K562 (cell line): Measurements from ENCODE around the gene MTFR2. TPM values are rescaled to one million over a fixed set of nuclear protein-coding genes. Genes with fewer than 3 reads are reported as not detected.

ENCODE experiments used
- ATAC-seq: fragments of 200-7000 bp; cut with Tn5 transposase; 3 replicates; pipeline ENCODE4 v1.9.1; 2020; ENCODE audit warnings: moderate library complexity
- BruUV-seq: library from RNA; stranded (reverse); fragments of 400-500 nt; replicated peaks from 2 replicates; lab custom pipeline; 2021; lab: Mats Ljungman, UMichigan
- CTCF ChIA-PET: fragments of 300-600 bp; formaldehyde crosslinking; extraction: SDS; loops from one replicate; lab custom pipeline; 2021; ENCODE audit warnings: low intra/inter-chr PET ratio; lab: Yijun Ruan, JAX
- POLR2A ChIA-PET: fragments of 300-600, 350-650 bp; sonication (Branson Sonifier 250); formaldehyde crosslinking; extraction: SDS; loops from one replicate; lab custom pipeline; 2021; ENCODE audit warnings: antibody characterized with exemption, inconsistent platforms; lab: Yijun Ruan, JAX
- DNase-seq, 4 experiments: peaks; one replicate each; pipeline versions ENCODE4 v3.0.0 to v3.0.0-alpha.2; 2011 to 2018; ENCODE audit warnings: low spot score in 3 of 4, mixed read lengths in 3 of 4; ENCODE audit errors: extremely low read depth in 1 of 4
- FAIRE-seq: peaks from 2 replicates; lab custom pipeline; 2011; peaks lifted over from hg19 to GRCh38; lab: Jason Lieb, UNC
- H2AFZ ChIP-seq: 2 replicates; pipeline ENCODE4 v1.6.0; 2011; ENCODE audit warnings: low read depth, low read length, control low read depth, inconsistent platforms
- H3K27ac ChIP-seq: fragments of 200-600 bp; 3 replicates; pipeline ENCODE4 v1.8.0; 2011; ENCODE audit warnings: low read depth, mild to moderate bottlenecking, control low read depth, inconsistent platforms, low read length, moderate library complexity, mixed read lengths; ENCODE audit errors: extremely low read depth
- H3K27me3 ChIP-seq, 2 experiments: fragments of 300-600 bp in 1 of 2; 2 replicates in 1 of 2; 3 replicates in 1 of 2; pipeline versions ENCODE4 v1.6.0 to v1.8.0; 2011; ENCODE audit warnings: inconsistent platforms in 2 of 2, low read length in 2 of 2, mild to moderate bottlenecking in 1 of 2, mixed read lengths in 1 of 2, moderate library complexity in 1 of 2; ENCODE audit not compliant: control insufficient read depth in 2 of 2, insufficient read depth in 2 of 2
- H3K36me3 ChIP-seq: fragments of 300-600 bp; 3 replicates; pipeline ENCODE4 v1.8.0; 2011; ENCODE audit warnings: mild to moderate bottlenecking, low read length, inconsistent platforms; ENCODE audit not compliant: control insufficient read depth, insufficient read depth
- H3K4me1 ChIP-seq, 2 experiments: fragments of 200-600 bp in 1 of 2; replicated peaks in 1 of 2; 2 replicates in 1 of 2; 3 replicates in 1 of 2; pipeline versions ENCODE4 v1.5.1 to v1.8.0; 2011; ENCODE audit warnings: inconsistent platforms in 2 of 2, low read length in 2 of 2, mild to moderate bottlenecking in 1 of 2, mixed read lengths in 1 of 2, moderate library complexity in 1 of 2; ENCODE audit not compliant: control insufficient read depth in 2 of 2, insufficient read depth in 2 of 2
- H3K4me2 ChIP-seq: 2 replicates; pipeline ENCODE4 v1.6.1; 2011; ENCODE audit warnings: low read length, control low read depth, inconsistent platforms, mixed read lengths; ENCODE audit not compliant: insufficient read depth
- H3K4me3 ChIP-seq: fragments of 200-600 bp; sonication (generic), shearing (Covaris generic); 2 replicates; pipeline ENCODE4 v1.5.1; 2016; ENCODE audit warnings: control low read depth, inconsistent platforms
- H3K79me2 ChIP-seq: fragments of 200-600 bp; 3 replicates; pipeline ENCODE4 v1.8.0; 2011; ENCODE audit warnings: low read length, inconsistent platforms; ENCODE audit not compliant: control insufficient read depth, insufficient read depth
- H3K9ac ChIP-seq, 2 experiments: 2 replicates each; pipeline versions ENCODE4 v1.6.0 to v1.6.1; 2011; ENCODE audit warnings: low read depth in 2 of 2, low read length in 2 of 2, control low read depth in 1 of 2, inconsistent platforms in 1 of 2, mild to moderate bottlenecking in 1 of 2, mixed read lengths in 1 of 2; ENCODE audit not compliant: insufficient read depth in 1 of 2
- H3K9me1 ChIP-seq: one replicate; pipeline ENCODE4 v1.6.0; 2011; ENCODE audit warnings: inconsistent platforms, mild to moderate bottlenecking, low read length, moderate library complexity; ENCODE audit not compliant: control insufficient read depth, insufficient read depth
- H3K9me3 ChIP-seq: replicated peaks from 2 replicates; pipeline ENCODE4 v1.5.1; 2011; ENCODE audit warnings: low read depth, low read length, inconsistent platforms; ENCODE audit not compliant: control insufficient read depth, insufficient read depth
- H4K20me1 ChIP-seq: replicated peaks from 2 replicates; pipeline ENCODE4 v1.6.1; 2011; ENCODE audit warnings: low read length, inconsistent platforms, mixed read lengths; ENCODE audit not compliant: control insufficient read depth, insufficient read depth
- CHCHD3 ChIP-seq: fragments of 250-450 bp; sonication (Bioruptor Pico); IDR thresholded peaks from 2 replicates; pipeline ENCODE4 v2.1.2; 2022; ENCODE audit warnings: mild to moderate bottlenecking
- GABPB2 ChIP-seq: fragments of 250-450 bp; sonication (Bioruptor Pico); conservative IDR thresholded peaks from 2 replicates; pipeline ENCODE4 v1.5.1; 2021; ENCODE audit warnings: mild to moderate bottlenecking
- HDAC2 ChIP-seq: fragments of 450-650 bp; IDR thresholded peaks from 2 replicates; pipeline ENCODE4 v1.6.1; 2016; ENCODE audit warnings: mild to moderate bottlenecking
- HDAC6 ChIP-seq: IDR thresholded peaks from 2 replicates; pipeline ENCODE4 v1.6.1; 2012; ENCODE audit warnings: low read depth, mild to moderate bottlenecking, control low read depth, inconsistent platforms, low read length, moderate library complexity
- KDM2B ChIP-seq: fragments of 250-450 bp; sonication (Bioruptor Pico); IDR thresholded peaks from 2 replicates; pipeline ENCODE4 v1.8.0; 2021; ENCODE audit warnings: mild to moderate bottlenecking, moderate library complexity
- OTX1 ChIP-seq: fragments of 450-650 bp; formaldehyde crosslinking; IDR thresholded peaks from 2 replicates; pipeline ENCODE4 v1.4.0; 2022; ENCODE audit warnings: mild to moderate bottlenecking
- PRPF4 ChIP-seq: fragments of 200-400 bp; formaldehyde crosslinking; IDR thresholded peaks from one replicate; pipeline ENCODE4 v1.6.1; 2017; ENCODE audit warnings: low read length, low read depth, mild to moderate bottlenecking; ENCODE audit not compliant: insufficient read depth, poor library complexity, severe bottlenecking
- RBM22 ChIP-seq: fragments of 200-400 bp; formaldehyde crosslinking; IDR thresholded peaks from 2 replicates; pipeline ENCODE4 v1.6.1; 2018; ENCODE audit warnings: low read length, low read depth; ENCODE audit not compliant: poor library complexity, severe bottlenecking
- SIRT6 ChIP-seq: IDR thresholded peaks from one replicate; pipeline ENCODE4 v1.6.1; 2012; ENCODE audit warnings: low read depth, mild to moderate bottlenecking, control low read depth, inconsistent platforms, low read length, moderate library complexity
- SOX6 ChIP-seq: fragments of 450-650 bp; IDR thresholded peaks from 2 replicates; pipeline ENCODE4 v1.6.1; 2014; ENCODE audit warnings: mild to moderate bottlenecking
- ZNF140 ChIP-seq: fragments of 250-450 bp; sonication (Bioruptor Pico); IDR thresholded peaks from 2 replicates; pipeline ENCODE4 v1.8.0; 2021; ENCODE audit warnings: moderate library complexity, mild to moderate bottlenecking, inconsistent platforms
- ZNF57 ChIP-seq: fragments of 450-650 bp; formaldehyde crosslinking; IDR thresholded peaks from 2 replicates; pipeline ENCODE4 v1.4.0; 2020; ENCODE audit warnings: mild to moderate bottlenecking, moderate library complexity
- ZNF717 ChIP-seq: fragments of 250-450 bp; sonication (Bioruptor Pico); IDR thresholded peaks from 2 replicates; pipeline ENCODE4 v1.5.0; 2021
- in situ Hi-C: fragments of 300-500 bp; cut with MboI; formaldehyde crosslinking; loops from 4 replicates; pipeline ENCODE4 v1.15.0; 2018; ENCODE audit warnings: inconsistent platforms, mixed read lengths
- intact Hi-C: fragments of 100-400 bp; cut with micrococcal nuclease; formaldehyde crosslinking; loops from 2 replicates; pipeline ENCODE4 v1.14.2; 2022
- polyA plus RNA-seq, 8 experiments: library from polyadenylated mRNA; depleted of rRNA in 4 of 8; stranded (reverse) in 5 of 8; unstranded in 3 of 8; fragments of >200 nt; fragmentation: Nextera tagmentation in 2 of 8; fragmentation: Illumina TruSeq in 1 of 8; extraction: Ambion mirVana in 2 of 8; extraction: Trizol in 1 of 8; gene quantifications; 2 replicates each; pipeline versions ENCODE4 v1.2.1 to v1.2.3, GENCODE V29; 2011 to 2014; ENCODE audit warnings: inconsistent platforms in 1 of 8, missing spikeins in 1 of 8
- total RNA-seq, 7 experiments: library from RNA; depleted of rRNA in 6 of 7; stranded (reverse); fragments of >200 nt in 6 of 7; fragmentation: Illumina TruSeq in 2 of 7; extraction: Trizol in 2 of 7; gene quantifications; 2 replicates each; pipeline versions ENCODE4 v1.2.1 to v1.2.3, GENCODE V29; 2011 to 2021; ENCODE audit warnings: low replicate concordance in 1 of 7
- TF ChIP-seq, protein P1 (sequence below): sonication (generic); formaldehyde crosslinking; IDR thresholded peaks from 2 replicates; pipeline ENCODE4 v1.9.0; 2022; ENCODE audit warnings: mild to moderate bottlenecking, missing genetic modification reagents
- TF ChIP-seq, protein P2 (sequence below): fragments of 450-650 bp; IDR thresholded peaks from 2 replicates; pipeline ENCODE4 v1.6.1; 2018; ENCODE audit not compliant: partially characterized antibody
- TF ChIP-seq, protein P3 (sequence below): sonication (generic); formaldehyde crosslinking; IDR thresholded peaks from 2 replicates; pipeline ENCODE4 v1.8.0; 2022; ENCODE audit warnings: mild to moderate bottlenecking, missing genetic modification reagents
- TF ChIP-seq, protein P4 (sequence below): sonication (generic); formaldehyde crosslinking; IDR thresholded peaks from 2 replicates; pipeline ENCODE4 v1.8.1; 2023; ENCODE audit warnings: mild to moderate bottlenecking, missing genetic modification reagents, moderate library complexity

MTFR2 gene
- total and polyA plus RNA-seq, 9 of the 15 experiments (the other 6 are each of a cell fraction or from before 2014, with no cell fraction given), result 10.1 to 63.3 (median 45.9) TPM

DNA sequence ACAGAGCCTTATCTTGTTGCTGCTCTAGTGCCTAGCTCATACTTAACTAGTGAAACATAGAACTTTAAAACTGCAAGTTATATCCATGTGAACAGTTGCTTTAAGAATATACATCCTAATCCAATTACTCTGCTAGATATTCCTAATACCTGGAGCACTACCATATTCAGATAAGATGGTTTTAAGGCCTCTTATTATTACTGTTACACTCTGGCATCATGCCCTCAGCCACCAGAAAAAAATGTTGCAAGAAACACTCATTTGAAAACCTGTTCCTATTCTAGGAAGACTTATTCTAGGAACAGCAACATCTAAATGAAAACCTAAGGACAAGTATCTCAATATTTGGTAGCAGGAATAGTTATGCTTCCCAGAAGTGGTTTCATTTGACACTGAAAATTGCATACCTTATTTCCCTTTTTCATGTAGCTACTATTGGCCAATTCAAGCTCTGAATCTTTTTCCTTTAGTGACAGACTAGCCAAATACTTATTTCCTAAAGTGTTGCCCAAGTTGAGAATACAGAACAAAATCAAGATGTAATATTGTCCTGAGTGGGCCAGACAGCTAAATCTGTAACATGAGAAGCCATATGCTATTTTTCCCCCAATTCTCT, 4.8 kb upstream of the MTFR2 start:
- FAIRE-seq, result peak; percentile 11
- no peak overlapping the region for H3K9ac ChIP-seq
- no peak overlapping the region for H2AFZ ChIP-seq
- H3K4me3 ChIP-seq, result no peak overlapping the region
- H3K79me2 ChIP-seq, result peaks cover 2% of the 10 kb centered on the region
- H3K36me3 ChIP-seq, result peaks cover 34% of the 10 kb centered on the region
- ChIA-PET CTCF (no interaction called here), POLR2A (interaction anchor here (0.6 to 9.9 kb wide), 10 partner anchors 8 to 68 kb away, joined by 3 to 176 read pairs (median 5); partner anchors contain the start of gene BCLAF1)
- no peak overlapping the region for H3K4me2 ChIP-seq
- no peak for DNase-seq
- H3K9me1 ChIP-seq, result no peaks in the 10 kb centered on the region
- peaks cover 0 to 15% of the 10 kb centered on the region in 2 experiments; a peak in 2 of 5 replicates for H3K4me1 ChIP-seq
- intact Hi-C loops (no loop called here), in situ Hi-C loops (no loop called here)
- H3K9me3 ChIP-seq, result no peaks in the 10 kb centered on the region
- BruUV-seq, result no TSS peak
- H3K27ac ChIP-seq, result no peak overlapping the region
- ATAC-seq, result no peak
- H4K20me1 ChIP-seq, result no peaks in the 10 kb centered on the region
- no peaks in the 10 kb centered on the region for H3K27me3 ChIP-seq
- TF ChIP-seq KDM2B (CRISPR knock-in tag) (no peak), GABPB2 (CRISPR knock-in tag) (no peak), RBM22 (peak; percentile 41), ZNF57 (no peak), PRPF4 (no peak), OTX1 (no peak), SIRT6 (no peak), SOX6 (no peak), HDAC2 (no peak), CHCHD3 (no peak), ZNF140 (CRISPR knock-in tag) (no peak), ZNF717 (no peak), HDAC6 (no peak)
- TF ChIP-seq, protein P1, sequence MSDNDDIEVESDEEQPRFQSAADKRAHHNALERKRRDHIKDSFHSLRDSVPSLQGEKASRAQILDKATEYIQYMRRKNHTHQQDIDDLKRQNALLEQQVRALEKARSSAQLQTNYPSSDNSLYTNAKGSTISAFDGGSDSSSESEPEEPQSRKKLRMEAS, result no peak
- TF ChIP-seq, protein P2, sequence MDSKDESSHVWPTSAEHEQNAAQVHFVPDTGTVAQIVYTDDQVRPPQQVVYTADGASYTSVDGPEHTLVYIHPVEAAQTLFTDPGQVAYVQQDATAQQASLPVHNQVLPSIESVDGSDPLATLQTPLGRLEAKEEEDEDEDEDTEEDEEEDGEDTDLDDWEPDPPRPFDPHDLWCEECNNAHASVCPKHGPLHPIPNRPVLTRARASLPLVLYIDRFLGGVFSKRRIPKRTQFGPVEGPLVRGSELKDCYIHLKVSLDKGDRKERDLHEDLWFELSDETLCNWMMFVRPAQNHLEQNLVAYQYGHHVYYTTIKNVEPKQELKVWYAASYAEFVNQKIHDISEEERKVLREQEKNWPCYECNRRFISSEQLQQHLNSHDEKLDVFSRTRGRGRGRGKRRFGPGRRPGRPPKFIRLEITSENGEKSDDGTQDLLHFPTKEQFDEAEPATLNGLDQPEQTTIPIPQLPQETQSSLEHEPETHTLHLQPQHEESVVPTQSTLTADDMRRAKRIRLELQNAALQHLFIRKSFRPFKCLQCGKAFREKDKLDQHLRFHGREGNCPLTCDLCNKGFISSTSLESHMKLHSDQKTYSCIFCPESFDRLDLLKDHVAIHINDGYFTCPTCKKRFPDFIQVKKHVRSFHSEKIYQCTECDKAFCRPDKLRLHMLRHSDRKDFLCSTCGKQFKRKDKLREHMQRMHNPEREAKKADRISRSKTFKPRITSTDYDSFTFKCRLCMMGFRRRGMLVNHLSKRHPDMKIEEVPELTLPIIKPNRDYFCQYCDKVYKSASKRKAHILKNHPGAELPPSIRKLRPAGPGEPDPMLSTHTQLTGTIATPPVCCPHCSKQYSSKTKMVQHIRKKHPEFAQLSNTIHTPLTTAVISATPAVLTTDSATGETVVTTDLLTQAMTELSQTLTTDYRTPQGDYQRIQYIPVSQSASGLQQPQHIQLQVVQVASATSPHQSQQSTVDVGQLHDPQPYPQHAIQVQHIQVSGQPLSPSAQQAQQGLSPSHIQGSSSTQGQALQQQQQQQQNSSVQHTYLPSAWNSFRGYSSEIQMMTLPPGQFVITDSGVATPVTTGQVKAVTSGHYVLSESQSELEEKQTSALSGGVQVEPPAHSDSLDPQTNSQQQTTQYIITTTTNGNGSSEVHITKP, result no peak
- TF ChIP-seq, protein P3, sequence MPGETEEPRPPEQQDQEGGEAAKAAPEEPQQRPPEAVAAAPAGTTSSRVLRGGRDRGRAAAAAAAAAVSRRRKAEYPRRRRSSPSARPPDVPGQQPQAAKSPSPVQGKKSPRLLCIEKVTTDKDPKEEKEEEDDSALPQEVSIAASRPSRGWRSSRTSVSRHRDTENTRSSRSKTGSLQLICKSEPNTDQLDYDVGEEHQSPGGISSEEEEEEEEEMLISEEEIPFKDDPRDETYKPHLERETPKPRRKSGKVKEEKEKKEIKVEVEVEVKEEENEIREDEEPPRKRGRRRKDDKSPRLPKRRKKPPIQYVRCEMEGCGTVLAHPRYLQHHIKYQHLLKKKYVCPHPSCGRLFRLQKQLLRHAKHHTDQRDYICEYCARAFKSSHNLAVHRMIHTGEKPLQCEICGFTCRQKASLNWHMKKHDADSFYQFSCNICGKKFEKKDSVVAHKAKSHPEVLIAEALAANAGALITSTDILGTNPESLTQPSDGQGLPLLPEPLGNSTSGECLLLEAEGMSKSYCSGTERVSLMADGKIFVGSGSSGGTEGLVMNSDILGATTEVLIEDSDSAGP (CRISPR knock-in tag), result no peak
- TF ChIP-seq, protein P4, sequence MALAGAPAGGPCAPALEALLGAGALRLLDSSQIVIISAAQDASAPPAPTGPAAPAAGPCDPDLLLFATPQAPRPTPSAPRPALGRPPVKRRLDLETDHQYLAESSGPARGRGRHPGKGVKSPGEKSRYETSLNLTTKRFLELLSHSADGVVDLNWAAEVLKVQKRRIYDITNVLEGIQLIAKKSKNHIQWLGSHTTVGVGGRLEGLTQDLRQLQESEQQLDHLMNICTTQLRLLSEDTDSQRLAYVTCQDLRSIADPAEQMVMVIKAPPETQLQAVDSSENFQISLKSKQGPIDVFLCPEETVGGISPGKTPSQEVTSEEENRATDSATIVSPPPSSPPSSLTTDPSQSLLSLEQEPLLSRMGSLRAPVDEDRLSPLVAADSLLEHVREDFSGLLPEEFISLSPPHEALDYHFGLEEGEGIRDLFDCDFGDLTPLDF (CRISPR knock-in tag), result no peak
